ENCODE measurements around the gene ADD1. TPM values are rescaled to one million over a fixed set of nuclear protein-coding genes. Genes with fewer than 3 reads are reported as not detected.

Gene ADD1
- total RNA-seq, 1 experiment from 2014 or later: 98.4 TPM

DNA sequence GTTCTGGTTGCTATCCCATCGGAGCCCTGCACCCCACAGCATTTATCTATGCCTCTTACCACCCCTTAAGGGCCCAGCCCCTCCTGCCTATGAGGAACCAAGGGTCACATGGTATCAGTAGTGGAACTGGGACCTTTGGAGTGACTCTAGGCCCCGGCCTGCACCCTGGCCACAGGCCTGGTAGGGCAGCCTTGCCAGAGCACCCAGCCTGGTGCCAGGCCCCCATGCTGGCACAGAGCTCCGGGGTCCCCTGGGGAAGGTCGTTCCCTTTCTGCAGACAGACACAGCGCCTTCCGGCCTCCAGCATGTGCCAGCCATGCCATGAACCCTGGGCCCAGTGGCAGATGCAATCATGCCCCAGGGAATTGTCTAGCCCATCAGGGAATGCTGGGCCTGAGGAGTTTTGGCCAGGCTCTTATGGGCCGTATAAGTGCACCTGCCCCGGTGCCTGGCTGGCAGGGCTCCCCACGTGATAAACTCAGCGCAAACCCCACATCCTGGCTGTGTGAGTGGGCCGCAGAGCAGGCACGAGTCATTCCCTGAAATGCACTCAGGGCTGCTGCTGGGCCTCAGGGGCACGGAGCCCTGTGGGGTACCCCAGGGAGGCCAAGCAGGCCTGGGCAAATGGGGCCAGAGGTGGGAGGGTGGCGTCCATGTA is 19.8 kb upstream of the ADD1 start:
- Histone ChIP-seq H3K4me1 (replicated peaks) (no peaks in the 10 kb centered on the region), H3K27me3 (replicated peaks) (no peaks in the 10 kb centered on the region), H3K4me3 (no peak overlapping the region), H3K9me3 (replicated peaks) (no peaks in the 10 kb centered on the region), H3K27ac (no peak overlapping the region), H3K36me3 (no peaks in the 10 kb centered on the region; the same call in 1 of the 2 replicates)
- no peak for DNase-seq (ENCODE audit: low read depth in 1 of 2, low spot score in 2 of 2)

DNA sequence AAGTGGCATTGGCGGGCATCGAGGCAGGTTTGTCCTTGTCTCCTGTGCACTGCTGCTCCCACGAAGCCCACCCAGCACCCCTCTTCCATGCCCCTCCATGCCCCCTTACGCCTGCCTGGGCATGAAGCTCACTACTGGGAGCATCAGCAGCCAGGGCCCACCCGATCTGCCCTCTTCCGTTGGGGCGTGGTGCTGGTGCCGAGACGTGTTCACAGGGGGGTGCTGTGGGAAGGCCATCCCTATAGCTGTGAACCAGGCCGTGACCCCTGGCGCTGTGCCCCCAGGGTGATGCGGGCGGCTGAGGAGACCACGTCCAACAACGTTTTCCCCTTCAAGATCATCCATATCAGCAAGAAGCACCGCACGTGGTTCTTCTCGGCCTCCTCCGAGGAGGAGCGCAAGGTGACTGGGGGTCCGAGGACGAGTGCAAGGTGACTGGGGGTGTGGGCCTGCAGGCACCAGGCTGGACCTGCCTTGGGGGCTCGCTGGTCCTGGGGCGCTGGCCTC is 19.3 kb upstream of the ADD1 start:
- DNase-seq (ENCODE audit: low read depth in 1 of 2, low spot score in 2 of 2): no peak
- Histone ChIP-seq H3K9me3 (replicated peaks) (no peaks in the 10 kb centered on the region), H3K4me3 (no peak overlapping the region), H3K27me3 (replicated peaks) (no peaks in the 10 kb centered on the region), H3K27ac (no peak overlapping the region), H3K4me1 (replicated peaks) (no peaks in the 10 kb centered on the region), H3K36me3 (no peaks in the 10 kb centered on the region; the same call in 1 of the 2 replicates)

DNA sequence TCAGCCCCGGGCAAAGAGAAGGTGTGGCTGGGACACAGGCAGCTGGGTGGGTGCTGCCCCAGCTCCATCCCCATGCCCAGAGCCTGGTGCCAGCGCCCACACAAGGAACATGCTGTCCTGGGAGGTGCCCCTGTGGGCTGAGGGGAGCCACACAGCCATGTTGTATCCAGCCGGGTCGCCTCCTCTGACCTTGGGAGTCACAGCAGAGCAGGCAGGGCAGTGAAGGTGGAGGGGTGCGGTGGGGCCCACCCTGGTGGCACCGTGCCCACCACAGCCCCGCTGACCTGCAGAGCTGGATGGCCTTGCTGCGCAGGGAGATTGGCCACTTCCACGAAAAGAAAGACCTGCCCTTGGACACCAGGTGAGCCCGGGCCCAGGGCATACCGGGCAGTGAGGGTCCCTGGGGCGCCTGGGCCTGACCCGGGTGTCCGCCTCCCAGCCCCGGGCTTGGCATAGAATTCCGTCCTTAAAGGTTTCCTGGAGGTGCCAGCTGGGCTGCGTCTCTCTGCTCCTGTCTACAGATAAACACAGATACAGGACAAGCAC is 18.7 kb upstream of the ADD1 start:
- no peak overlapping the region for H3K4me3 ChIP-seq
- H3K4me1 ChIP-seq (replicated peaks): no peaks in the 10 kb centered on the region
- H3K36me3 ChIP-seq: no peaks in the 10 kb centered on the region; the same call in 1 of the 2 replicates
- no peak overlapping the region for H3K27ac ChIP-seq
- H3K9me3 ChIP-seq (replicated peaks): no peaks in the 10 kb centered on the region
- DNase-seq (ENCODE audit: low read depth in 1 of 2, low spot score in 2 of 2): no peak
- H3K27me3 ChIP-seq (replicated peaks): no peaks in the 10 kb centered on the region

DNA sequence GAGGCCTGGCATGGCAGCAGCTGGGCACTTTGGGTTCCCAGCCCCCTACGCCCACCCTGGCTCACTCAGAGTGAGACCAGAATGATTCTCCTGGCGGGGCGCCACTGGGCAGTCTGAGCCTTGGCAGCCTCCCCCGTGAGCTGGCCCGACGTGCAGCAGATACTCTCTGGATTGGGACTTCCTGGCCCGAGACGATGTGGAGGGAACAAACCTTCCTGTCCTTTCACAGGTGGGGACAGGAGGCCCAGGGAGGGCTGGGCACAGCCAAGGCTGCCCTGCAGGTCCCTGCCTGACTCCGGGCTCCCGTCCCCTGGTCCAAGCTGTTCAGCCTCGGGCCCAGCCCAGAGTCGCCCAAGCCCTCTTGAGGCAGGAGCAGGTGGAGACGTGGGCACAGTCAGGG is 17.9 kb upstream of the ADD1 start:
- no peaks in the 10 kb centered on the region; the same call in 1 of the 2 replicates for H3K36me3 ChIP-seq
- H3K27me3 ChIP-seq (replicated peaks): no peaks in the 10 kb centered on the region
- no peaks in the 10 kb centered on the region for H3K4me1 ChIP-seq (replicated peaks)

DNA sequence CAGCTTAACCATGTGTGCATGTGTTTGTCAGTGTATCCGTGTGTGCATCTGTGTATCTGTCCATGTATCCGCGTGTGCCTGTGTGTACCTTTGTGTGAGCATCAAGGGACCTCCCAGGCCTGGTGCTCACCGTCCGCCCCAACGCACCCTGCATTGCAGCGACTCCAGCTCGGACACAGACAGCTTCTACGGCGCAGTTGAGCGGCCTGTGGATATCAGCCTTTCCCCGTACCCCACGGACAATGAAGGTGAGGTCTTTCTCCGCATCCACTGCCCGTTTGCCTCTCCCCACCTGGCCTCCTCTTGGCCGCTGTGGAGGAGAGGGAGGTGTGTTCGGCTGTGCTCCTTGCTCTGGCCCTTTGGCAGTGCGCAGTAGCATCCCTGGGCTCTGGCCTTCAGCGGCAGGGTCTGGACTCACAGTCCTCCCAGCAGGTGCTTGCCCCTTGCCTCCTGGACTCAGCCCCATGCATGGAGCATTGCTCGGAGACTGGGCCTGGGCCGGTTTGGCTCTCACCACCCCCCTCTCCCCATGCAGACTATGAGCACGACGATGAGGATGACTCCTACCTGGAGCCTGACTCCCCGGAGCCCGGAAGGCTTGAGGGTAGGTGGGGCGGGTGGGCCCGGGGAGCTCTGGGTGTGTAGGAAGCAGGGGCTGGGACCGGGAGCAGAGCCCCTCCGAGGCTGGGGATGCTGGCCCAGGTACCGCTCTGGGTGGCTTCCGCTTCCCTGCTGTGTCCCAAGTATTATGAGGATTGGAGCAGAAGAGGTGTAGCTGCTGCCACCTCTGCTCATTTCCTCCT is 16.4 kb upstream of the ADD1 start:
- H3K27ac ChIP-seq: no peak overlapping the region
- no peaks in the 10 kb centered on the region for H3K9me3 ChIP-seq (replicated peaks)
- no peak overlapping the region for H3K4me3 ChIP-seq
- H3K27me3 ChIP-seq (replicated peaks): no peaks in the 10 kb centered on the region
- DNase-seq (ENCODE audit: low read depth in 1 of 2, low spot score in 2 of 2): no peak
- no peaks in the 10 kb centered on the region for H3K4me1 ChIP-seq (replicated peaks)
- H3K36me3 ChIP-seq: no peaks in the 10 kb centered on the region; the same call in 1 of the 2 replicates

More for the DNA sequence above, 17.9 kb upstream of the ADD1 start:
- H3K27ac ChIP-seq: no peak overlapping the region
- no peak for DNase-seq (ENCODE audit: low read depth in 1 of 2, low spot score in 2 of 2)
- H3K4me3 ChIP-seq: no peak overlapping the region
- H3K9me3 ChIP-seq (replicated peaks): no peaks in the 10 kb centered on the region

DNA sequence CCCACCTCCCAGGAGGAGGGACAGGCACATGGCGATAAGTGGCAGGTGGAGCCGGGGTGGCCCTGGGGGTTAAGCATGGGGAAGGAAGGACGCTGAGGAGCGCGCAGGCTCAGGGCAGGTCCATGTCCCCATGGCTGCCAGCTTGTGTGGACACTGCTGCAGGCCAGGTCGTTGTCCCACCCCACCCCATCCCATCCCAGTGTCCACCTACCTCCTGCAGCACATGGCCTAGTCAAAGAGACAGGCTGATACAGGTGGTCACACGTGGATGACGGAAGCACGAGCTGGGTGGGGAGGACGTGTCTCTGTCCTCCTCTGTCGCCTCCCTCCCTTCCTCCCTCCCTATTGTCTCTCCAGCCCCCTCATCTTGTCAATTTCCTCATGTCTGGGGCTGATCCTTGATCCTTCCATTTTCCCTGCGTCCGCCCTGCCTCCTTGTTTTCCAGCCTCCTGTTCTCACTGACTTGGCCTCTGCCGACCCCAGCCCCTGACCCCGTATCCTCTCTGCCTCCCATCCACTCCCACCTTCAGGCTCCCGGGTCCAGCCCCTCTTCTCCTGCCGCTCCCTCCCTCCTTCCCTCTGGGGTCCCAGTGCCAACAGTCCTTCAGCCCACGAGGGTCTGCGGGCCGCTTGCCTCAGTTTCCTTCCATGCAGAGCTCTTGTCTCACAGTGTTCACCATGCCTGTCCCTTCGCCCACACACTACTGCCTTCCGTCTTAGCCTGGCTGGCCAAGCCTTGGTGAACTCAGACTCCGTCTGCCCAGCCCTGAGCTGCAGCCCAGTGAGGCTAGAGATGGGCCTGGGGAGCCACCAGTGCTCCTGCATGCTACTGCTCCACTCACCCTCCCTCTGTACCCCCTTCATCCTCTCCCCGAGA is 15.5 kb upstream of the ADD1 start:
- no peaks in the 10 kb centered on the region for H3K4me1 ChIP-seq (replicated peaks)
- H3K4me3 ChIP-seq: no peak overlapping the region
- no peak overlapping the region for H3K27ac ChIP-seq
- DNase-seq (ENCODE audit: low read depth in 1 of 2, low spot score in 2 of 2): no peak
- no peaks in the 10 kb centered on the region for H3K27me3 ChIP-seq (replicated peaks)
- no peaks in the 10 kb centered on the region for H3K9me3 ChIP-seq (replicated peaks)
- H3K36me3 ChIP-seq: no peaks in the 10 kb centered on the region; the same call in 1 of the 2 replicates

DNA sequence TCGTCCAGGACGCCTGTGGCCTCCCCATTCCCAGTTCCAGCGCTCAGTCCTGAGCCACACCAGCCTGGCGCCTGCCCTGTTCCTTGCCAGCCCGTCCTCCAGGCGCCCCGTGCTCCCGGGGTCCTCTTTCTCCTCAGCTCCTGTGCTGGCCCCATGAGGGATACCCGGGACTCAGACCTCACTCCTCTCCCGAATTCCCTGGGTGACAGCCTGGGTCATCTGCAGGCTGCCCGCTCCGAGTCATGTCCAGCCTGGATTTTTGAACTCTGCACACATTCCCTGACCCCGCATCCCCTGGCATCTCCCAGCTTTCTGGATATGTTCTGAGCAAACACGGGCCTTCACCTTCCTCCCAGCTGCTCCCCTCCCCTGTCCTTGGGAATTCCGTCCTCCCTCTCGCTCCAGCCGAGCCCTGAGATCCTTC is 14.9 kb upstream of the ADD1 start:
- no peak for DNase-seq (ENCODE audit: low read depth in 1 of 2, low spot score in 2 of 2)
- Histone ChIP-seq H3K36me3 (no peaks in the 10 kb centered on the region; the same call in 1 of the 2 replicates), H3K4me1 (replicated peaks) (no peaks in the 10 kb centered on the region), H3K4me3 (no peak overlapping the region), H3K27ac (no peak overlapping the region), H3K27me3 (replicated peaks) (no peaks in the 10 kb centered on the region), H3K9me3 (replicated peaks) (no peaks in the 10 kb centered on the region)

DNA sequence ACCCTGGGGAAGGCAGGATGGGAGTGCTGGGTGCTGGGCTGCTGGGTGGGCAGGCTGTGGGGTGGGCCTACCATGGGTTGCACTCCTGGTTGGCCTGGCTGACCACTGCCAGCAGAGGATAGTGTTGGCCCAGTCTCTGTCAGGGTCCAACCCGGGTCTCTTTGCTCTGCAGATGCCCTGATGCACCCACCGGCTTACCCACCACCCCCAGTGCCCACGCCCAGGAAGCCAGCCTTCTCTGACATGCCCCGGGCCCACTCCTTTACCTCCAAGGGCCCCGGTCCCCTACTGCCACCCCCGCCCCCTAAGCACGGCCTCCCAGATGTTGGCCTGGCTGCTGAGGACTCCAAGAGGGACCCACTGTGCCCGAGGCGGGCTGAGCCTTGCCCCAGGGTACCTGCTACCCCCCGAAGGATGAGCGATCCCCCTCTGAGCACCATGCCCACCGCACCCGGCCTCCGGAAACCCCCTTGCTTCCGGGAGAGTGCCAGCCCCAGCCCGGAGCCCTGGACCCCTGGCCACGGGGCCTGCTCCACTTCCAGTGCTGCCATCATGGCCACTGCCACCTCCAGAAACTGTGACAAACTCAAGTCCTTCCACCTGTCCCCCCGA is 14.2 kb upstream of the ADD1 start:
- no peaks in the 10 kb centered on the region; the same call in 1 of the 2 replicates for H3K36me3 ChIP-seq

DNA sequence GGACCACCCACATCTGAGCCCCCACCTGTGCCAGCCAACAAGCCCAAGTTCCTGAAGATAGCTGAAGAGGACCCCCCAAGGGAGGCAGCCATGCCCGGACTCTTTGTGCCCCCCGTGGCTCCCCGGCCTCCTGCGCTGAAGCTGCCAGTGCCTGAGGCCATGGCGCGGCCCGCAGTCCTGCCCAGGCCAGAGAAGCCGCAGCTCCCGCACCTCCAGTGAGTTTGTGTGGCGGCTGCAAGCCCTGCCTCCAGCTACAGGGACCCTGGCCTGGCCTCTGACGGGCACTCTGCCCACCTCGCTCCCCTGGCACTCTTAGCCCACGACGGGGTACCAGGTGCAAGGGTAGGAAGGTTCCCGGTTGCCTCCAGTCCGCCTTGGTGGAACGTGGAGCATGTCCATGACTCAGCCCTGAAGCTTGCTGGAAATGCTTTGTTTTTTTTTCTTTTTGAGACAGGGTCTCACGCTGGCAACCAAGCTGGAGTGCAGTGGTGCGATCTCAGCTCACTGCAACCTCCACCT is 13.7 kb upstream of the ADD1 start:
- Histone ChIP-seq H3K9me3 (replicated peaks) (no peaks in the 10 kb centered on the region), H3K36me3 (no peaks in the 10 kb centered on the region; the same call in 1 of the 2 replicates), H3K27me3 (replicated peaks) (no peaks in the 10 kb centered on the region), H3K27ac (no peak overlapping the region), H3K4me1 (replicated peaks) (no peaks in the 10 kb centered on the region), H3K4me3 (no peak overlapping the region)
- DNase-seq (ENCODE audit: low read depth in 1 of 2, low spot score in 2 of 2): no peak

More for the DNA sequence above, 14.2 kb upstream of the ADD1 start:
- Histone ChIP-seq H3K27ac (no peak overlapping the region), H3K4me3 (no peak overlapping the region), H3K9me3 (replicated peaks) (no peaks in the 10 kb centered on the region), H3K4me1 (replicated peaks) (no peaks in the 10 kb centered on the region), H3K27me3 (replicated peaks) (no peaks in the 10 kb centered on the region)
- DNase-seq (ENCODE audit: low read depth in 1 of 2, low spot score in 2 of 2): no peak

DNA sequence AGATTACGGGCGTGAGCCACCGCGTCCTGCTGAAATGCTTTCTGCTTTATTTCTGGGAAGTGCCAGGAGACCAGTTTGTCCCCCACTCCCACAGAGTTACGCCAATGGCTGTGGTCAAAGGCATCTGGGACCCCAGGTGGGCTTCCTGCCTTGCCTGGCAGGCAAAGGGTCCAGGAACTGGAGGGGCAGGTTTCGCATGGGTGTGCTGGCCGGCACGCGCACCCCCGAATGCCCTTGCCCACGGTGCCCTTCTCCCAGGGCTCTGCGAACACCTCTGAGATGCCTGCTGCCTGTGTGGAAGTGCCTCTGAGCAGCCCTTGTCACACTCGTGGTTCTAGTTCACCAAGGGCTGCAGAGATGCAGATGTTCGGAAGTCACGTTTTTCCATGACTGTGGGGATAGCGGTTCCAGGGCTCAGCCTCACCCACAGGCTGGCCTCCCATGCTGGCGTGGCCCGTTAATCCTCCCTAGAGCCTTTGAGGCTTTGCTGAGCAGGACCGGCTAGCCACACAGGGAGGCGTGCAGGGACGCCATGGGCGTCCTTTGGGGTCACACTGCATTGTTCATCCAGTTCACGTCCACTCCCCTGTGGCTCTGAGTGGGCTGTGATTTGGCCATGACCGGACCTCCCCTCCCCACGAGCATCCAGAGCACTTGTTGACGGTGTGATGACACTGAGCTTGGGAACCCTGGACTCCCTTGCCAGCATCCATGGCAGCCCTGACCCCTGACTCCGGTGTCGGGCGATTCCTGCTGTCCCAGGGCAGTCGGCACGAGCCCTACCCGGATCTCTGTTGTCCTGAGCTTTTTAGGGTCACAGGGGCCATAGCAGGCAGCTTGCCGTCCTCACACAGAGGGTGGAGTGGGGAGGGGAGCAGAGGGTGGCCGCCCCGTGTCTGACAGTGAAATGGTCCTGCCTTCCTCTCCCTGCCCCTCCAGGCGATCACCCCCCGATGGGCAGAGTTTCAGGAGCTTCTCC is 12.7 kb upstream of the ADD1 start:
- H3K4me1 ChIP-seq (replicated peaks): no peaks in the 10 kb centered on the region
- DNase-seq (ENCODE audit: low read depth in 1 of 2, low spot score in 2 of 2): no peak
- no peaks in the 10 kb centered on the region for H3K27me3 ChIP-seq (replicated peaks)
- no peaks in the 10 kb centered on the region for H3K9me3 ChIP-seq (replicated peaks)
- H3K36me3 ChIP-seq: no peaks in the 10 kb centered on the region; the same call in 1 of the 2 replicates
- no peak overlapping the region for H3K4me3 ChIP-seq
- no peak overlapping the region for H3K27ac ChIP-seq

DNA sequence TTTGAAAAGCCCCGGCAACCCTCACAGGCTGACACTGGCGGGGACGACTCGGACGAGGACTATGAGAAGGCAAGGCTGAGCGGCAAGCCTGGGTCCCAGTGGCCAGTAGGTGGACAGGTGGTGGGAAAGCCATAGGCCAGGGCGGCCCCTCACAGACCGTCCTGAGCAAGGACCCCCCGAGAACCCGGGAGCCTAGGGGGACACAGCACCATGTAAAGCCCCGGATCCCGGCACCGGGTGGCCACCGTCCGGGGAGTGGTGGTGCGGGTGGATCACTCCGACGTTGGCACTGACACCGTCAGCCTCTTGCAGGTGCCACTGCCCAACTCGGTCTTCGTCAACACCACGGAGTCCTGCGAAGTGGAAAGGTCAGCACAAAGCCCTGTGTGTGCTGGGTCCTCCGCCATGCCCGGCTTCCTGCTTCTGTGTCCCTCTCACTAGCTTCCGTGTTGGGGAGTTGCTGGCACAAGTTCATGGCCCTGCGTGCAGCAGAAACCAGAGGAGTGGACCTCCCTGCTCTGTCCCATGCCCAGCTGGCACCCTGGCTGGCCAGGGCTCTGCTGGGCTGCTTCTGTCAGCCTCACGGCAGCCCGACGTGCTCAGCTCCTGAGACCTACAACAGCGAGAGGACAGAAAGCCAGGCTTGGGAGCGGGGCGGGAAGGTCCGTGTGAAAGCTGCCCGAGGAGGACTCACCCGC is 11.9 kb upstream of the ADD1 start:
- no peak for DNase-seq (ENCODE audit: low read depth in 1 of 2, low spot score in 2 of 2)
- no peak overlapping the region for H3K4me3 ChIP-seq
- H3K27ac ChIP-seq: no peak overlapping the region
- no peaks in the 10 kb centered on the region for H3K4me1 ChIP-seq (replicated peaks)
- no peaks in the 10 kb centered on the region for H3K9me3 ChIP-seq (replicated peaks)
- no peaks in the 10 kb centered on the region for H3K27me3 ChIP-seq (replicated peaks)
- H3K36me3 ChIP-seq: no peaks in the 10 kb centered on the region; the same call in 1 of the 2 replicates
